AG10803 (cell line): ENCODE results near the gene ANKZF1.

Source experiments
- DNase-seq: peaks from one replicate; pipeline ENCODE4 v3.0.0; 2010; ENCODE audit warnings: low read depth
- H3K4me3 ChIP-seq: 2 replicates; pipeline ENCODE4 v1.5.1; 2011; ENCODE audit warnings: mild to moderate bottlenecking, low read length, control low read depth
- TF ChIP-seq, protein P1 (sequence below): conservative IDR thresholded peaks from 2 replicates; pipeline ENCODE4 v1.5.1; 2011; ENCODE audit warnings: mild to moderate bottlenecking, low read length, control low read depth, inconsistent platforms

The ANKZF1 gene

DNA sequence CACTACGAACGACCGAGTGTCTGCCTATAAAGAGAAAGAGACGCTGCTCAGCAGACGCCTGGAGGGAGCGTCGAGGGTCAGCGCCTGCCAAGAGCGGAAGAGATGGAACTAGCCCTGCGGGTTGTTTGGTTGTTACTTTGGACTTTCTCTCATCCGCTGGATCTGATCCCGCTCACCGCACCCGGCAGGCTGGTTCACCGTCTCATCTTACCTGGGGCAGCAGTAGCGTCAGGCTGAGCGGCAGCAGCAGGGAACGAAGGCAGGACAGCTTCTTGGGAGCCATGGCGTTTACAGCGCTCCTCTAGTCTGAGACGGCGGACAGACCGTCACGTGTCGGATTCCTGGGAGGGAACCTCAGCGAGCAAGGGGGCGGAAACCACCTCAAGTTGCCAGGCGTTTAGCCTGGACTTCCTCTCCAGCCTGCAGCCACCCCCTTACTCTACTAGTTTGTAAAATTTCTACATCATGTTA lies 13.7 kb downstream of the ANKZF1 start:
- no peak for DNase-seq
- H3K4me3 ChIP-seq, result no peak overlapping the region; the same call in 1 of the 2 replicates
- TF ChIP-seq, protein P1, sequence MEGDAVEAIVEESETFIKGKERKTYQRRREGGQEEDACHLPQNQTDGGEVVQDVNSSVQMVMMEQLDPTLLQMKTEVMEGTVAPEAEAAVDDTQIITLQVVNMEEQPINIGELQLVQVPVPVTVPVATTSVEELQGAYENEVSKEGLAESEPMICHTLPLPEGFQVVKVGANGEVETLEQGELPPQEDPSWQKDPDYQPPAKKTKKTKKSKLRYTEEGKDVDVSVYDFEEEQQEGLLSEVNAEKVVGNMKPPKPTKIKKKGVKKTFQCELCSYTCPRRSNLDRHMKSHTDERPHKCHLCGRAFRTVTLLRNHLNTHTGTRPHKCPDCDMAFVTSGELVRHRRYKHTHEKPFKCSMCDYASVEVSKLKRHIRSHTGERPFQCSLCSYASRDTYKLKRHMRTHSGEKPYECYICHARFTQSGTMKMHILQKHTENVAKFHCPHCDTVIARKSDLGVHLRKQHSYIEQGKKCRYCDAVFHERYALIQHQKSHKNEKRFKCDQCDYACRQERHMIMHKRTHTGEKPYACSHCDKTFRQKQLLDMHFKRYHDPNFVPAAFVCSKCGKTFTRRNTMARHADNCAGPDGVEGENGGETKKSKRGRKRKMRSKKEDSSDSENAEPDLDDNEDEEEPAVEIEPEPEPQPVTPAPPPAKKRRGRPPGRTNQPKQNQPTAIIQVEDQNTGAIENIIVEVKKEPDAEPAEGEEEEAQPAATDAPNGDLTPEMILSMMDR, result no peak

DNA sequence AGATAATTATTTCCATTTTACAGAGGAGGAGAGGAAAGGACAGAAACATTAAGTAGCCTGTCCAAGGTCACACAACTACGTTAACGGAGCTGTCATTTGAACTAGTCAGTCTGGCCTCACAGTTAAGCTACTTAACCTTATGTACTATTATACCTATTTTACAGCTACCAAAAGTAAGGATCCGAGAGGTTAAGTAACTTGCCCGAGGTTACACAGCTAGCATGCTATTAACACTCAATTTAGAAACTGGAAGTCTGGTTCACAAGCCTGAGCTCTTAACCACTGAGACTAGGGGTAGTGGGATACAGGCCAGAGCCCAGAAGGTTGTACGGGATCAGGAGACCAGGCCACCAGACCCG lies 15.2 kb downstream of the ANKZF1 start:
- TF ChIP-seq, protein P1, result no peak
- no peak for DNase-seq
- H3K4me3 ChIP-seq, result peak overlapping the region; percentile 76

DNA sequence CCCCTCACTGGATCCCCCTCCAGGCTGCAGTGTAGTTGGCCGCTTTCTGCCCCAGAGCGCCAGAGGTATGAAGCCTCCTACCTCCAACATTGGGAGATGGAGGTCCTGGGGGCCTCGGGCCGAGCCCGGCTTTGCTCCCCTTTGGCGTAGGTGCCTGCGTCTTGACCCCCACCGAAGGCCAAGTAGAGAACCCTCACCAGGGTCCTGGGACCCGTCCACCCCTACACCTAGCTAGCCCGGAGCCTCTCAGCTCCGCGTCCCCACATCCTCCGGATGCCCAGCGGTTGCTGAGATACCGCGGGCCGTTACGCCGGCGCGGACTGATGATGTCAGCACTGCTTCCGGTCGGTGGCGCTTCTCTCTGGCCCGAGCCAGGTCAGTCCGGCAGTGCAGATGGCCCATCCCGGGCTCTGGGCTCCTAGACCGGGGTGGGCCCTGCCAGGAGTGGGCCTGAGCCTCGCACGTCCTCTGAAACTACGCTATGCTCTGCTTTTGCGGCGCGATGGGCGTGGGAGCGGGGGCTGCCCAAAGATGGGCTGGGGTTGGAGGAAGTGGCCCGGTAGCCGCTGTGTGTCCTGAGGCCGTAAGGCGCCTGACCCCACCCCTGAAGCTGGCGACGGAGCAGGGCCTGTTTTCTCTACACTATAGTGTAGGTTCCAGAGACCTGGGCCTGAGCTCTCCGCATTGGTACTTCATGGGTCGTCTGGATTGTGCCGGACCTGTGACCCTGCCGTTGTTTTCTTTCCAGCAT lies 15.7 kb downstream of the ANKZF1 start, which contains the start of the genes GLB1L and STK16:
GLB1L (minus strand) TSS at position 297 of the 751 bp plus-strand sequence. CDS start 1,871 bp downstream, outside the sequence.
STK16 (plus strand) TSS at position 332 of the 751 bp plus-strand sequence. CDS start 521 bp downstream, outside the sequence.
- DNase-seq, result peak; percentile 93
- peak within 1 kb of the TSS; percentile 76 for H3K4me3 ChIP-seq
- TF ChIP-seq, protein P1, result no peak

DNA sequence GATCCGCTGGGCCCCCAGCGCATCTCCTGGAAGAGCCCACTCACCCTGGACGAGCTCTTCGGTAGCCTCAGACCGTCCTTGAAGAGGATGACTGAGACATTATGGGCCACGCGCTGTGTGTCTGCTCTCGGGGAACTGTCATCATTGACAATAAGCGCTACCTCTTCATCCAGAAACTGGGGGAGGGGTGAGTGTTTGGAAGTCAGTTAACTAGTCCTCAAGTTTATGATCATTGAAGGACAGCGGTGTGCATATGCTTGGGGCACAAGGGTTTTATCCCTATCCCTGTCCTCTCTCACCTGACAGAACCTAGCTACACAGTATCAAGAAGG lies 16.3 kb downstream of the ANKZF1 start:
- peak overlapping the region; percentile 76 for H3K4me3 ChIP-seq
- DNase-seq, result no peak
- TF ChIP-seq, protein P1, result no peak

DNA sequence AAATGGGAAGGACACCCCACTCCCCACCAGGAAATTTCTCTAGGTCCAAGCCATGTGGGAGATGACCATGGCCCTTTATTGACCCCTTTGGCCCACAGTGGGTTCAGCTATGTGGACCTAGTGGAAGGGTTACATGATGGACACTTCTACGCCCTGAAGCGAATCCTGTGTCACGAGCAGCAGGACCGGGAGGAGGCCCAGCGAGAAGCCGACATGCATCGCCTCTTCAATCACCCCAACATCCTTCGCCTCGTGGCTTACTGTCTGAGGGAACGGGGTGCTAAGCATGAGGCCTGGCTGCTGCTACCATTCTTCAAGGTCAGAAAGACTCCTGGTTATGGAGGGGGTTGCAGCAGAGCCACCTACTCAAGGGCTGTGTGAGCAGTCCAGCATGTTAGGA lies 17.0 kb downstream of the ANKZF1 start:
- no peak for DNase-seq
- H3K4me3 ChIP-seq, result peak overlapping the region; percentile 76
- TF ChIP-seq, protein P1, result no peak

GRCh38 chr2:219247678-219248642 lies 18.4 kb downstream of the ANKZF1 start:
- H3K4me3 ChIP-seq, result no peak overlapping the region
- TF ChIP-seq, protein P1, result no peak
- no peak for DNase-seq
